ENCODE data around the gene CST11. TPM values are rescaled to one million over a fixed set of nuclear protein-coding genes. Genes with fewer than 3 reads are reported as not detected.

The CST11 gene
- total and polyA plus RNA-seq, 12 donors: not detected

DNA sequence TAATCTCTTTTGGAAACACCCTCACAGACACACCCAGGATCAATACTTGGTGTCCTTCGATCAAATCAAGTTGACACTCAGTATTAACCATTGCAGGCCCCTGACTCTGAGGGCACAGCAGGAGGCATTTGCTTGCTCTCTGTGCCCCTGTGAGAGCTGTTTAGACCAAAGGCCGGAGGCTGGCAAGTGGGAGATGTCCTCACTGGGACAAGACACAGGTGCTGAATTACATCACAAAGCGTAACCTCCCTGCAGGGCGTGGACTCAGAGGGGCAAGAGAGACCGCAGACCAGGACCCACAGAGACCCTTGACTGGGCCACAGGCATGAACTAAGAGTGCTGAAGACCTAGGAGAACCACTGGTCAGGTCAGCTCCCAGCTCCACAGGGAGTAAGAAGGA, 38.1 kb upstream of the CST11 start, which contains the start of gene CST8:
Gene CST8, plus strand, starts transcription at position 301 of the 400 bp plus-strand sequence. CDS start 551 bp downstream, outside the sequence.
- DNase-seq: no peak
- H3K27ac ChIP-seq: no peak within 1 kb of the TSS
- H3K27me3 ChIP-seq: no peaks in the 10 kb centered on the region
- WGBS, 4 donors: 82 to 100% (median 92%) methylated on average over 1 to 5 of the region's 5 CpGs
- TF ChIP-seq, protein P1, sequence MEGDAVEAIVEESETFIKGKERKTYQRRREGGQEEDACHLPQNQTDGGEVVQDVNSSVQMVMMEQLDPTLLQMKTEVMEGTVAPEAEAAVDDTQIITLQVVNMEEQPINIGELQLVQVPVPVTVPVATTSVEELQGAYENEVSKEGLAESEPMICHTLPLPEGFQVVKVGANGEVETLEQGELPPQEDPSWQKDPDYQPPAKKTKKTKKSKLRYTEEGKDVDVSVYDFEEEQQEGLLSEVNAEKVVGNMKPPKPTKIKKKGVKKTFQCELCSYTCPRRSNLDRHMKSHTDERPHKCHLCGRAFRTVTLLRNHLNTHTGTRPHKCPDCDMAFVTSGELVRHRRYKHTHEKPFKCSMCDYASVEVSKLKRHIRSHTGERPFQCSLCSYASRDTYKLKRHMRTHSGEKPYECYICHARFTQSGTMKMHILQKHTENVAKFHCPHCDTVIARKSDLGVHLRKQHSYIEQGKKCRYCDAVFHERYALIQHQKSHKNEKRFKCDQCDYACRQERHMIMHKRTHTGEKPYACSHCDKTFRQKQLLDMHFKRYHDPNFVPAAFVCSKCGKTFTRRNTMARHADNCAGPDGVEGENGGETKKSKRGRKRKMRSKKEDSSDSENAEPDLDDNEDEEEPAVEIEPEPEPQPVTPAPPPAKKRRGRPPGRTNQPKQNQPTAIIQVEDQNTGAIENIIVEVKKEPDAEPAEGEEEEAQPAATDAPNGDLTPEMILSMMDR (IDR thresholded peaks at IDR 0.05): no peak
- H3K4me3 ChIP-seq: no peak within 1 kb of the TSS
- intact Hi-C loops (cut with DNase I): no loop called here
- H3K4me1 ChIP-seq (replicated peaks in 1 of 2): no peaks in the 10 kb centered on the region
- H3K9me3 ChIP-seq (replicated peaks in 1 of 3): no peaks in the 10 kb centered on the region
- no peaks in the 10 kb centered on the region for H3K36me3 ChIP-seq (replicated peaks in 1 of 2)

DNA sequence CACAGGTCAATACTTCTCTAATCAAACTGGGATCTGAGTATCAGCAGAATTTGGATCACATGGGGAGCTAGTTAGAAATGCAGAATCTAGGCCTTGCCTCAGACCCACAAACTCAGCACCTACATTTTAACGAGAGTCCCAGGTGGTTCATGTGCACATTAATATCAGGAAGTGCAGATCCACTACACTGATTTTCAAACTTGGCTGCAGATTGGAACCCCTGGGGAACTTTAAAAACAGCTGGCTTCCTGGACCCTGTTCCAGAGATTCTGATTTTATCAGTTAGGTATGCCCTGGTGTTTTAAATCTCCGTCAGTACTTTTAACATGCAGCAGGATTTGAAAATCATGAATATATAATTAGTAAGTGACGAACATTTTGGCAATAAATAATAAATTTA, 36.3 kb upstream of the CST11 start:
- intact Hi-C loops (cut with DNase I): no loop called here
- Histone ChIP-seq H3K27me3 (no peaks in the 10 kb centered on the region), H3K4me3 (no peak overlapping the region), H3K36me3 (replicated peaks in 1 of 2) (no peaks in the 10 kb centered on the region), H3K4me1 (replicated peaks in 1 of 2) (no peaks in the 10 kb centered on the region), H3K27ac (no peak overlapping the region), H3K9me3 (replicated peaks in 1 of 3) (no peaks in the 10 kb centered on the region)
- TF ChIP-seq, protein P1 (IDR thresholded peaks at IDR 0.05): no peak
- no peak for TF ChIP-seq POLR2A (IDR thresholded peaks at IDR 0.05)
- no peak for DNase-seq
- 82 to 96% (median 88%) methylated on average over 3 of the region's 3 CpGs for WGBS, 4 donors

DNA sequence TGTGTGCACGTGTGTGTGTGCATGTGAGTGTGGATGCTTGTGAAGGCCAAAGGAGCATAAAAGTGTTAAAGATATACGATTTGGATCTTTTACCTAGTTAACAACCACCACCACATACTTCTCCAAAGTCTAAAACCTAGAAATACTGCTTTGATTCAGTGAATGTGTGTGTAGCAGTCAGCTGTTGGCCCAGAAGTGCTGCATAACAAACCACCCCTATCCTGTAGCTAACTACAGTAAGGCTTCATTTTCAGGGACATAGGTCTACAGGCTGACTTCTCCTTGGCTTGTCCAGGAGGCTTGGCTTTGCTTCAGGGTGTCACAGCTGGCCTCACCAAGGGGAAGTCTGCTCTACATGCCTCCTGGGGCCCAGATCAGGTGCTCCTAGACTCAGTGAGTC, 35.8 kb upstream of the CST11 start:
- intact Hi-C loops (cut with DNase I): no loop called here
- TF ChIP-seq, protein P1 (IDR thresholded peaks at IDR 0.05): no peak
- no peak for TF ChIP-seq POLR2A (IDR thresholded peaks at IDR 0.05)
- Histone ChIP-seq H3K4me3 (no peak overlapping the region), H3K27me3 (no peaks in the 10 kb centered on the region), H3K9me3 (replicated peaks in 1 of 3) (no peaks in the 10 kb centered on the region), H3K36me3 (replicated peaks in 1 of 2) (no peaks in the 10 kb centered on the region), H3K27ac (no peak overlapping the region), H3K4me1 (replicated peaks in 1 of 2) (no peaks in the 10 kb centered on the region)
- no peak for DNase-seq
- 77 to 82% (median 81%) methylated on average over 2 of the region's 2 CpGs for WGBS, 4 donors

DNA sequence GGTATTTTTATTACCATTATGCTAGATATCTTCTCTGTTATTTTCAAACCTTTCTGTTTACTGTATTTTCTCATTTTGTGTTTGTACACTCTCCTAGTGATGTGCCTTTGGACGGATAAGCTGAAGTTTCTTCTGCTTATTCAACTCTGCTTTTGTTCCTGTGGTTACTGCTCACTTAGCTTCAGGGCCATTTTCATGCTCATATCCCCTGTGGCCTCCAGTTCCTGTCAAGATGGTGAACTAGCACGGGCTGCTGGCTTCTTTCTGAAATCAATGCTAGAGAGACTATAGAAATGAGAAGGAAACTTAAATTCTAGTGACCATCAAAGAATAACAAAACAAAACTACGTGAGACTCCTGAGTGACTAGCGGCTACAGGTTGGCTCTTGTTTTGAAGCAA, 31.4 kb upstream of the CST11 start:
- Histone ChIP-seq H3K9me3 (replicated peaks in 1 of 3) (no peaks in the 10 kb centered on the region), H3K27me3 (no peaks in the 10 kb centered on the region), H3K4me3 (no peak overlapping the region), H3K27ac (no peak overlapping the region), H3K4me1 (replicated peaks in 1 of 2) (no peaks in the 10 kb centered on the region), H3K36me3 (replicated peaks in 1 of 2) (no peaks in the 10 kb centered on the region)
- intact Hi-C loops (cut with DNase I): no loop called here
- TF ChIP-seq, protein P1 (IDR thresholded peaks at IDR 0.05): no peak
- no peak for TF ChIP-seq POLR2A (IDR thresholded peaks at IDR 0.05)
- 67 to 83% (median 70%) methylated on average over 4 of the region's 4 CpGs for WGBS, 4 donors
- no peak for DNase-seq
